Measurements from ENCODE around the gene STX7. TPM values are rescaled to one million over a fixed set of nuclear protein-coding genes. Genes with fewer than 3 reads are reported as not detected.

STX7 gene
- total RNA-seq, 1 donor from 2014 or later: 49.3 TPM

- no peak for TF ChIP-seq CTCF (IDR thresholded peaks at IDR 0.05)
- H3K27me3 Mint-ChIP-seq (ENCODE audit: unreplicated experiment): no peaks in the 10 kb centered on the region
- H3K9me3 Mint-ChIP-seq (ENCODE audit: unreplicated experiment): peaks cover 23% of the 10 kb centered on the region
- peaks cover 9% of the 10 kb centered on the region for H3K4me1 Mint-ChIP-seq (ENCODE audit: unreplicated experiment)
- no peak overlapping the region for H3K27ac Mint-ChIP-seq (ENCODE audit: unreplicated experiment)
- no peak for DNase-seq (ENCODE audit: extremely low spot score, unreplicated experiment)
- peaks cover 3% of the 10 kb centered on the region for H3K36me3 Mint-ChIP-seq (ENCODE audit: unreplicated experiment)
- H3K4me3 Mint-ChIP-seq (ENCODE audit: unreplicated experiment): no peak overlapping the region
Observed at GRCh38 chr6:132418235-132418965, 94.5 kb downstream of the STX7 start.

- H3K27me3 Mint-ChIP-seq (ENCODE audit: unreplicated experiment): no peaks in the 10 kb centered on the region
- peaks cover 4% of the 10 kb centered on the region for H3K9me3 Mint-ChIP-seq (ENCODE audit: unreplicated experiment)
- TF ChIP-seq CTCF (IDR thresholded peaks at IDR 0.05): no peak
- peaks cover 20% of the 10 kb centered on the region for H3K4me1 Mint-ChIP-seq (ENCODE audit: unreplicated experiment)
- no peak overlapping the region for H3K27ac Mint-ChIP-seq (ENCODE audit: unreplicated experiment)
- no peak for DNase-seq (ENCODE audit: extremely low spot score, unreplicated experiment)
- no peaks in the 10 kb centered on the region for H3K36me3 Mint-ChIP-seq (ENCODE audit: unreplicated experiment)
- H3K4me3 Mint-ChIP-seq (ENCODE audit: unreplicated experiment): no peak overlapping the region
Observed at GRCh38 chr6:132414761-132415160, 98.2 kb downstream of the STX7 start.

GRCh38 chr6:132414322-132414721, 98.6 kb downstream of the STX7 start:
- Mint-ChIP-seq H3K4me3 (ENCODE audit: unreplicated experiment) (no peak overlapping the region), H3K27ac (ENCODE audit: unreplicated experiment) (no peak overlapping the region), H3K4me1 (ENCODE audit: unreplicated experiment) (peaks cover 20% of the 10 kb centered on the region), H3K36me3 (ENCODE audit: unreplicated experiment) (no peaks in the 10 kb centered on the region), H3K27me3 (ENCODE audit: unreplicated experiment) (no peaks in the 10 kb centered on the region), H3K9me3 (ENCODE audit: unreplicated experiment) (peaks cover 4% of the 10 kb centered on the region)
- TF ChIP-seq CTCF (IDR thresholded peaks at IDR 0.05): no peak
- no peak for DNase-seq (ENCODE audit: extremely low spot score, unreplicated experiment)

GRCh38 chr6:132413499-132413802, 99.5 kb downstream of the STX7 start:
- no peaks in the 10 kb centered on the region for H3K36me3 Mint-ChIP-seq (ENCODE audit: unreplicated experiment)
- H3K9me3 Mint-ChIP-seq (ENCODE audit: unreplicated experiment): peaks cover 4% of the 10 kb centered on the region
- H3K4me1 Mint-ChIP-seq (ENCODE audit: unreplicated experiment): peaks cover 20% of the 10 kb centered on the region
- H3K27me3 Mint-ChIP-seq (ENCODE audit: unreplicated experiment): no peaks in the 10 kb centered on the region
- H3K27ac Mint-ChIP-seq (ENCODE audit: unreplicated experiment): peak overlapping the region; percentile 16
- no peak for DNase-seq (ENCODE audit: extremely low spot score, unreplicated experiment)
- no peak for TF ChIP-seq CTCF (IDR thresholded peaks at IDR 0.05)
- no peak overlapping the region for H3K4me3 Mint-ChIP-seq (ENCODE audit: unreplicated experiment)

- no peaks in the 10 kb centered on the region for H3K27me3 Mint-ChIP-seq (ENCODE audit: unreplicated experiment)
- DNase-seq (ENCODE audit: extremely low spot score, unreplicated experiment): no peak
- no peaks in the 10 kb centered on the region for H3K36me3 Mint-ChIP-seq (ENCODE audit: unreplicated experiment)
- H3K9me3 Mint-ChIP-seq (ENCODE audit: unreplicated experiment): peaks cover 4% of the 10 kb centered on the region
- H3K4me1 Mint-ChIP-seq (ENCODE audit: unreplicated experiment): peaks cover 20% of the 10 kb centered on the region
- no peak for TF ChIP-seq CTCF (IDR thresholded peaks at IDR 0.05)
- no peak overlapping the region for H3K4me3 Mint-ChIP-seq (ENCODE audit: unreplicated experiment)
- peak overlapping the region; percentile 16 for H3K27ac Mint-ChIP-seq (ENCODE audit: unreplicated experiment)
Observed at GRCh38 chr6:132412656-132413498, 100.0 kb downstream of the STX7 start.

Measured in osteocyte (in vitro differentiated cells).